A549 (cell line): Measurements from ENCODE around the gene MALAT1. TPM values are rescaled to one million over a fixed set of nuclear protein-coding genes. Genes with fewer than 3 reads are reported as not detected.
"Not testable (repeated sequence)": the region's sequence is repeated elsewhere in the genome, so short reads cannot be mapped to it uniquely, and the experiment has no call there.

Experiments
- ATAC-seq, 2 experiments: fragments of 200-7000 bp in 1 of 2; fragments of >200 bp in 1 of 2; cut with Nextera tagmentation in 1 of 2; cut with Tn5 transposase in 1 of 2; 3 replicates each; pipeline versions ENCODE4 v1.8.0 to v1.9.1; 2018 to 2020; ENCODE audit warnings: mild to moderate bottlenecking in 1 of 2, moderate library complexity in 1 of 2
- CTCF ChIA-PET: fragments of 300-600 bp; sonication (Branson Sonifier 250); formaldehyde crosslinking; extraction: SDS; loops from one replicate; lab custom pipeline; 2021; ENCODE audit warnings: antibody characterized with exemption, inconsistent platforms; lab: Yijun Ruan, JAX
- POLR2A ChIA-PET: fragments of 350-600 bp; formaldehyde crosslinking; extraction: SDS; loops from one replicate; lab custom pipeline; 2021; ENCODE audit warnings: antibody characterized with exemption, inconsistent platforms; lab: Yijun Ruan, JAX
- DNase-seq, 2 experiments: peaks; one replicate each; pipeline versions ENCODE4 v3.0.0 to v3.0.0-alpha.2; 2011 to 2016; ENCODE audit warnings: low read depth in 1 of 2, low spot score in 1 of 2
- FAIRE-seq: peaks from 2 replicates; lab custom pipeline; 2011; peaks lifted over from hg19 to GRCh38; lab: Jason Lieb, UNC
- H3K27ac ChIP-seq, 2 experiments: fragments of >200 bp; sonication (Bioruptor Twin); formaldehyde crosslinking; 3 replicates each; pipeline ENCODE4 v1.5.1; 2016 to 2017
- H3K4me1 ChIP-seq: fragments of >200 bp; sonication (Bioruptor Twin); formaldehyde crosslinking; 3 replicates; pipeline ENCODE4 v1.6.1; 2016
- H3K4me2 ChIP-seq: fragments of >200 bp; sonication (Bioruptor Twin); formaldehyde crosslinking; 3 replicates; pipeline ENCODE4 v1.6.1; 2016
- H3K4me3 ChIP-seq: fragments of >200 bp; sonication (Bioruptor Twin); formaldehyde crosslinking; 3 replicates; pipeline ENCODE4 v1.5.1; 2016
- H3K9me3 ChIP-seq: fragments of >200 bp; sonication (Bioruptor Twin); formaldehyde crosslinking; 3 replicates; pipeline ENCODE4 v1.6.1; 2016
- CBX8 ChIP-seq: fragments of 200-600 bp; sonication (generic); IDR thresholded peaks from 2 replicates; pipeline ENCODE4 v1.6.1; 2016
- CHD4 ChIP-seq: fragments of 200-600 bp; sonication (generic); IDR thresholded peaks from 2 replicates; pipeline ENCODE4 v1.6.1; 2016; ENCODE audit warnings: antibody characterized with exemption, mild to moderate bottlenecking, borderline replicate concordance
- EHMT2 ChIP-seq: fragments of 200-600 bp; sonication (generic); IDR thresholded peaks from 2 replicates; pipeline ENCODE4 v1.6.1; 2016; ENCODE audit warnings: antibody characterized with exemption, low read depth, mild to moderate bottlenecking, moderate library complexity
- EP300 ChIP-seq, 2 experiments: fragments of >200 bp; sonication (Bioruptor Twin); formaldehyde crosslinking; IDR thresholded peaks; 2 replicates in 1 of 2; 3 replicates in 1 of 2; pipeline ENCODE4 v1.6.1; 2016 to 2017
- ESRRA ChIP-seq: fragments of 150-350 bp; IDR thresholded peaks from 2 replicates; pipeline ENCODE4 v1.6.1; 2014; ENCODE audit warnings: mild to moderate bottlenecking, low read length, borderline replicate concordance
- FOSL2 ChIP-seq, 2 experiments: fragments of 450-650 bp in 1 of 2; fragments of >200 bp in 1 of 2; sonication (Bioruptor Twin) in 1 of 2; formaldehyde crosslinking; IDR thresholded peaks; 2 replicates each; pipeline versions ENCODE4 v1.5.0 to v1.6.1; 2016 to 2020; ENCODE audit warnings: mild to moderate bottlenecking in 1 of 2, moderate library complexity in 1 of 2
- FOXS1 ChIP-seq: fragments of 250-450 bp; sonication (Bioruptor Pico); IDR thresholded peaks from 2 replicates; pipeline ENCODE4 v1.5.0; 2020; ENCODE audit warnings: mild to moderate bottlenecking, moderate library complexity
- HEYL ChIP-seq: fragments of 250-450 bp; sonication (Bioruptor Pico); IDR thresholded peaks from 2 replicates; pipeline ENCODE4 v1.8.0; 2021; ENCODE audit warnings: mild to moderate bottlenecking, moderate library complexity
- HOXB13 ChIP-seq: fragments of 250-450 bp; sonication (Bioruptor Pico); IDR thresholded peaks from 2 replicates; pipeline ENCODE4 v1.5.0; 2020; ENCODE audit warnings: low read depth, mild to moderate bottlenecking, moderate library complexity
- HOXB5 ChIP-seq: fragments of 250-450 bp; sonication (Bioruptor Pico); IDR thresholded peaks from 2 replicates; pipeline ENCODE4 v1.5.0; 2020; ENCODE audit warnings: mild to moderate bottlenecking, moderate library complexity
- JUN ChIP-seq, 2 experiments: fragments of >200 bp; sonication (Bioruptor Twin); formaldehyde crosslinking; IDR thresholded peaks; 2 replicates in 1 of 2; 3 replicates in 1 of 2; pipeline ENCODE4 v1.6.1; 2016 to 2017
- KDM1A ChIP-seq: fragments of 200-600 bp; sonication (generic); IDR thresholded peaks from 2 replicates; pipeline ENCODE4 v1.6.1; 2016; ENCODE audit warnings: low read depth, mild to moderate bottlenecking
- NFE2L2 ChIP-seq: fragments of 150-350 bp; conservative IDR thresholded peaks from 2 replicates; pipeline ENCODE4 v1.6.1; 2014; ENCODE audit warnings: low read length
- NPAS2 ChIP-seq: fragments of 250-450 bp; sonication (Bioruptor Pico); IDR thresholded peaks from 2 replicates; pipeline ENCODE4 v1.8.0; 2022; ENCODE audit warnings: mild to moderate bottlenecking, moderate library complexity, borderline replicate concordance
- POLR2AphosphoS2 ChIP-seq: conservative IDR thresholded peaks from 2 replicates; pipeline ENCODE4 v1.6.1; 2012; ENCODE audit warnings: low read length, improper control_type of control experiment, inconsistent platforms
- RAD21 ChIP-seq, 2 experiments: fragments of >200 bp in 1 of 2; sonication (Bioruptor Twin) in 1 of 2; formaldehyde crosslinking in 1 of 2; IDR thresholded peaks in 1 of 2; conservative IDR thresholded peaks in 1 of 2; 2 replicates in 1 of 2; 3 replicates in 1 of 2; pipeline ENCODE4 v1.6.1; 2012 to 2018; ENCODE audit warnings: inconsistent platforms in 1 of 2
- RARB ChIP-seq: fragments of 250-450 bp; sonication (Bioruptor Pico); IDR thresholded peaks from 2 replicates; pipeline ENCODE4 v1.8.0; 2021; ENCODE audit warnings: mild to moderate bottlenecking, moderate library complexity
- SREBF2 ChIP-seq: fragments of 450-650 bp; IDR thresholded peaks from 2 replicates; pipeline ENCODE4 v1.6.1; 2014; ENCODE audit warnings: mild to moderate bottlenecking, moderate library complexity
- TFCP2L1 ChIP-seq: fragments of 250-450 bp; sonication (Bioruptor Pico); IDR thresholded peaks from 2 replicates; pipeline ENCODE4 v1.5.0; 2021; ENCODE audit warnings: mild to moderate bottlenecking
- ZNF302 ChIP-seq: fragments of 250-450 bp; sonication (Bioruptor Pico); IDR thresholded peaks from 2 replicates; pipeline ENCODE4 v1.9.0; 2021; ENCODE audit warnings: inconsistent platforms, mild to moderate bottlenecking, moderate library complexity
- ZSCAN20 ChIP-seq: fragments of 250-450 bp; sonication (Bioruptor Pico); IDR thresholded peaks from 2 replicates; pipeline ENCODE4 v1.8.0; 2022; ENCODE audit warnings: mild to moderate bottlenecking, moderate library complexity
- WGBS: methylation state at CpG from one replicate; pipeline ENCODE4 v1.1.6; 2017; ENCODE audit errors: missing lambda C conversion rate; 5-methylcytosine and 5-hydroxymethylcytosine counted together
- polyA plus RNA-seq, 4 experiments: library from polyadenylated mRNA; depleted of rRNA in 3 of 4; stranded (reverse); fragments of >200 nt; fragmentation: RNase III in 1 of 4; extraction: RNeasy Plus Mini Kit Qiagen cat#74134 plus additional on column Dnase treatment in 1 of 4; gene quantifications; 2 replicates in 3 of 4; 3 replicates in 1 of 4; pipeline ENCODE4 v1.2.3, GENCODE V29; 2011 to 2017
- TF ChIP-seq, protein P1 (sequence below): fragments of 250-450 bp; sonication (Bioruptor Pico); IDR thresholded peaks from 2 replicates; pipeline ENCODE4 v1.5.0; 2021; ENCODE audit warnings: mild to moderate bottlenecking, moderate library complexity, borderline replicate concordance
- TF ChIP-seq, protein P2 (sequence below): fragments of >200 bp; sonication (Bioruptor Twin); formaldehyde crosslinking; IDR thresholded peaks from 3 replicates; pipeline ENCODE4 v1.6.1; 2016
- TF ChIP-seq, protein P3 (sequence below): IDR thresholded peaks from 2 replicates; pipeline ENCODE4 v1.6.1; 2012; ENCODE audit warnings: low read depth, borderline replicate concordance
- TF ChIP-seq, protein P4 (sequence below): IDR thresholded peaks from 2 replicates; pipeline ENCODE4 v1.6.1; 2012
- TF ChIP-seq, protein P5 (sequence below): fragments of 200-600 bp; sonication (generic); IDR thresholded peaks from 2 replicates; pipeline ENCODE4 v1.6.1; 2016; ENCODE audit warnings: antibody characterized with exemption, mild to moderate bottlenecking, moderate library complexity

MALAT1 gene
- polyA plus RNA-seq, 2 of the 4 experiments (the other 2 are of a cell fraction) = 188 to 1,041 TPM

DNA sequence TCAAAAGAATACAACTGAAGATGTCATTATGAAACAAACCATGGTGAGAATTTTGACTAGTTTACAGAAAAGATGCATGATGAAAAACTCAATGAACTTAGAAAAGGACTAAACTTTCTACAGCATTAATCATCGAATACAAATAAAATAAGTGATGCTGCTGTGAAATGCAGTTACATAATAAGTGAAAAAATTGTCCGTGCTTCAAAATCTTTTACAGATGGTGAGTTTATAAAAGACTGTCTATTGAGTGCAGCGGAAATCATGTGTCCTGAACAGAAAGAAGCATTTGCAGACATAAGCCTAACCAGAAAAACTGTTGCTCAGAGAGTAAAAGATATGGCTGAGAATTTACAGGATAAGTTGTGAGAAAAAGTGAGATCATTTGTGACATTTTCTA is 42.4 kb upstream of the MALAT1 start:
- FAIRE-seq (no peak), ATAC-seq (no peak), DNase-seq (no peak)
- Histone ChIP-seq H3K9me3 (no peaks in the 10 kb centered on the region), H3K4me1 (peaks cover 37% of the 10 kb centered on the region), H3K27ac (no peak overlapping the region), H3K4me2 (peak overlapping the region; percentile 99), H3K4me3 (no peak overlapping the region)
- no peak for TF ChIP-seq KDM1A
- no peak for TF ChIP-seq ZSCAN20 (CRISPR knock-in tag)
- TF ChIP-seq, protein P1, sequence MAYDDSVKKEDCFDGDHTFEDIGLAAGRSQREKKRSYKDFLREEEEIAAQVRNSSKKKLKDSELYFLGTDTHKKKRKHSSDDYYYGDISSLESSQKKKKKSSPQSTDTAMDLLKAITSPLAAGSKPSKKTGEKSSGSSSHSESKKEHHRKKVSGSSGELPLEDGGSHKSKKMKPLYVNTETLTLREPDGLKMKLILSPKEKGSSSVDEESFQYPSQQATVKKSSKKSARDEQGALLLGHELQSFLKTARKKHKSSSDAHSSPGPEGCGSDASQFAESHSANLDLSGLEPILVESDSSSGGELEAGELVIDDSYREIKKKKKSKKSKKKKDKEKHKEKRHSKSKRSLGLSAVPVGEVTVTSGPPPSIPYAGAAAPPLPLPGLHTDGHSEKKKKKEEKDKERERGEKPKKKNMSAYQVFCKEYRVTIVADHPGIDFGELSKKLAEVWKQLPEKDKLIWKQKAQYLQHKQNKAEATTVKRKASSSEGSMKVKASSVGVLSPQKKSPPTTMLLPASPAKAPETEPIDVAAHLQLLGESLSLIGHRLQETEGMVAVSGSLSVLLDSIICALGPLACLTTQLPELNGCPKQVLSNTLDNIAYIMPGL (CRISPR knock-in tag) = no peak
- TF ChIP-seq, protein P2, sequence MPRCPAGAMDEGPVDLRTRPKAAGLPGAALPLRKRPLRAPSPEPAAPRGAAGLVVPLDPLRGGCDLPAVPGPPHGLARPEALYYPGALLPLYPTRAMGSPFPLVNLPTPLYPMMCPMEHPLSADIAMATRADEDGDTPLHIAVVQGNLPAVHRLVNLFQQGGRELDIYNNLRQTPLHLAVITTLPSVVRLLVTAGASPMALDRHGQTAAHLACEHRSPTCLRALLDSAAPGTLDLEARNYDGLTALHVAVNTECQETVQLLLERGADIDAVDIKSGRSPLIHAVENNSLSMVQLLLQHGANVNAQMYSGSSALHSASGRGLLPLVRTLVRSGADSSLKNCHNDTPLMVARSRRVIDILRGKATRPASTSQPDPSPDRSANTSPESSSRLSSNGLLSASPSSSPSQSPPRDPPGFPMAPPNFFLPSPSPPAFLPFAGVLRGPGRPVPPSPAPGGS = no peak
- TF ChIP-seq ZNF302 (CRISPR knock-in tag) = no peak
- TF ChIP-seq HEYL (CRISPR knock-in tag) = no peak
- no peak for TF ChIP-seq FOSL2 (IDR thresholded peaks at IDR 0.05)
- no peak for TF ChIP-seq FOSL2 (CRISPR knock-in tag; IDR thresholded peaks at IDR 0.05)
- TF ChIP-seq HOXB13 (CRISPR knock-in tag) = no peak
- no peak for TF ChIP-seq EHMT2
- TF ChIP-seq ESRRA = no peak
- no peak for TF ChIP-seq POLR2AphosphoS2
- no peak for TF ChIP-seq TFCP2L1 (CRISPR knock-in tag)
- TF ChIP-seq NFE2L2 = no peak
- no peak for TF ChIP-seq CHD4
- TF ChIP-seq CBX8 = no peak
- TF ChIP-seq, protein P3, sequence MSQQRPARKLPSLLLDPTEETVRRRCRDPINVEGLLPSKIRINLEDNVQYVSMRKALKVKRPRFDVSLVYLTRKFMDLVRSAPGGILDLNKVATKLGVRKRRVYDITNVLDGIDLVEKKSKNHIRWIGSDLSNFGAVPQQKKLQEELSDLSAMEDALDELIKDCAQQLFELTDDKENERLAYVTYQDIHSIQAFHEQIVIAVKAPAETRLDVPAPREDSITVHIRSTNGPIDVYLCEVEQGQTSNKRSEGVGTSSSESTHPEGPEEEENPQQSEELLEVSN = no peak
- TF ChIP-seq, protein P4, sequence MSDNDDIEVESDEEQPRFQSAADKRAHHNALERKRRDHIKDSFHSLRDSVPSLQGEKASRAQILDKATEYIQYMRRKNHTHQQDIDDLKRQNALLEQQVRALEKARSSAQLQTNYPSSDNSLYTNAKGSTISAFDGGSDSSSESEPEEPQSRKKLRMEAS = no peak
- TF ChIP-seq RAD21 (conservative IDR thresholded peaks at IDR 0.05 in 1 of 2, IDR thresholded peaks at IDR 0.05 in 1 of 2) = no peak
- ChIA-PET POLR2A (no interaction called here), CTCF (interaction anchor here (6.8 kb wide), 1 partner anchor 14 kb away, joined by 57 read pairs; no protein-coding TSS in a partner anchor)
- WGBS = 91% methylated on average over 3 of the region's 3 CpGs

DNA sequence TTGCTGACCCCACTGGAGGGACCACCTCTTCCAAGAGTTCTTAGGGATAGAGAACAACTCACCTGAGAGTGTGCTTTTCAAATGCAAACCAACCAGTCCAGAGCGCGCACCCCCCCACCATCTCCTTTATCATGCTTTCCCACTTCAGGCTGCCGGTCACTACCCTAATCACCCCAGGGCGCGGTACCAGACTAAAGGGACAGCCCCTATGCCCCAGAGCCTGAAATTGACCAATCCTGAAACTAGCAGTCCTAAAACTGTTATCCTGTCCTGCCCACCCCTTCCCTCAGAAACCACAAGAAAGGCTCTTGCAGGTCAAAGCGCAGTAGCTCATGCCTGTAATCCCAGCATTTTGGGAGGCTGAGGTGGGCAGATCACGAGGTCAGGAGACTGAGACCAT is 39.3 kb upstream of the MALAT1 start:
- no peak for TF ChIP-seq FOXS1 (CRISPR knock-in tag)
- no peak for TF ChIP-seq TFCP2L1 (CRISPR knock-in tag)
- TF ChIP-seq HOXB5 (CRISPR knock-in tag) = no peak
- no peak for TF ChIP-seq ESRRA
- no peak for TF ChIP-seq SREBF2
- no peak for TF ChIP-seq NPAS2 (CRISPR knock-in tag)
- no peak for TF ChIP-seq EP300 (IDR thresholded peaks at IDR 0.05)
- no peak for TF ChIP-seq ZSCAN20 (CRISPR knock-in tag)
- TF ChIP-seq RARB (CRISPR knock-in tag) = no peak
- TF ChIP-seq, protein P5, sequence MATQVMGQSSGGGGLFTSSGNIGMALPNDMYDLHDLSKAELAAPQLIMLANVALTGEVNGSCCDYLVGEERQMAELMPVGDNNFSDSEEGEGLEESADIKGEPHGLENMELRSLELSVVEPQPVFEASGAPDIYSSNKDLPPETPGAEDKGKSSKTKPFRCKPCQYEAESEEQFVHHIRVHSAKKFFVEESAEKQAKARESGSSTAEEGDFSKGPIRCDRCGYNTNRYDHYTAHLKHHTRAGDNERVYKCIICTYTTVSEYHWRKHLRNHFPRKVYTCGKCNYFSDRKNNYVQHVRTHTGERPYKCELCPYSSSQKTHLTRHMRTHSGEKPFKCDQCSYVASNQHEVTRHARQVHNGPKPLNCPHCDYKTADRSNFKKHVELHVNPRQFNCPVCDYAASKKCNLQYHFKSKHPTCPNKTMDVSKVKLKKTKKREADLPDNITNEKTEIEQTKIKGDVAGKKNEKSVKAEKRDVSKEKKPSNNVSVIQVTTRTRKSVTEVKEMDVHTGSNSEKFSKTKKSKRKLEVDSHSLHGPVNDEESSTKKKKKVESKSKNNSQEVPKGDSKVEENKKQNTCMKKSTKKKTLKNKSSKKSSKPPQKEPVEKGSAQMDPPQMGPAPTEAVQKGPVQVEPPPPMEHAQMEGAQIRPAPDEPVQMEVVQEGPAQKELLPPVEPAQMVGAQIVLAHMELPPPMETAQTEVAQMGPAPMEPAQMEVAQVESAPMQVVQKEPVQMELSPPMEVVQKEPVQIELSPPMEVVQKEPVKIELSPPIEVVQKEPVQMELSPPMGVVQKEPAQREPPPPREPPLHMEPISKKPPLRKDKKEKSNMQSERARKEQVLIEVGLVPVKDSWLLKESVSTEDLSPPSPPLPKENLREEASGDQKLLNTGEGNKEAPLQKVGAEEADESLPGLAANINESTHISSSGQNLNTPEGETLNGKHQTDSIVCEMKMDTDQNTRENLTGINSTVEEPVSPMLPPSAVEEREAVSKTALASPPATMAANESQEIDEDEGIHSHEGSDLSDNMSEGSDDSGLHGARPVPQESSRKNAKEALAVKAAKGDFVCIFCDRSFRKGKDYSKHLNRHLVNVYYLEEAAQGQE = no peak
- TF ChIP-seq JUN (IDR thresholded peaks at IDR 0.05) = no peak
- no peak for TF ChIP-seq HOXB13 (CRISPR knock-in tag)
- TF ChIP-seq HEYL (CRISPR knock-in tag) = no peak

DNA sequence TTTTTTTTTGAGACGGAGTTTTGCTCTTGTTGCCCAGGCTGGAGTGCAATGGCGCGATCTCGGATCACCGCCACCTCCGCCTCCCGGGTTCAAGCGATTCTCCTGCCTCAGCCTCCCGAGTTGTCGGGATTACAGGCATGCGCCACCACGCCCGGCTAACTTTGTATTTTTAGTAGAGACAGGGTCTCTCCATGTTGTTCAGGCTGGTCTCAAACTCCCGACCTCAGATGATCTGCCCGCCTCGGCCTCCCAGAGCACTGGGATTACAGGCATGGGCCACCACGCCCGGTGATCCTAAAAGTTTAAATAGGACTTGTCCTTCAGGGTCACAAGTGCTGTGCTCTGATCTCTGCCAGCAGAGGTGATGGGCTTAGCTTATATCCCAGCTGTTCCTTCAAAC is 33.4 kb upstream of the MALAT1 start:
- Histone ChIP-seq H3K27ac (0 out of 6 replicates have a peak overlapping the region, but pooled peaks of 1 of the 2 experiments have one; percentile 15), H3K4me1 (peaks cover 23% of the 10 kb centered on the region)
- FAIRE-seq, H3K4me3 ChIP-seq, H3K4me2 ChIP-seq, H3K9me3 ChIP-seq, DNase-seq: not testable (repeated sequence)
- 93% methylated on average over 18 of the region's 18 CpGs for WGBS
- POLR2A ChIA-PET = interaction anchor here (0.6 to 1.0 kb wide), 2 partner anchors 32 to 43 kb away, joined by 3 to 4 read pairs; no protein-coding TSS in a partner anchor
- CTCF ChIA-PET = interaction anchor here (0.5 to 25.6 kb wide), 8 partner anchors 10 to 779 kb away, joined by 3 to 947 read pairs (median 4); partner anchors contain the start of gene MALAT1
- 0 out of 6 replicates have a peak, but pooled peaks of 1 of the 2 experiments have one; percentile 8 for ATAC-seq

More for the DNA sequence above, 39.3 kb upstream of the MALAT1 start:
- Histone ChIP-seq H3K27ac (no peak overlapping the region), H3K4me3 (no peak overlapping the region), H3K9me3 (no peaks in the 10 kb centered on the region), H3K4me2 (no peak overlapping the region), H3K4me1 (peaks cover 14% of the 10 kb centered on the region)
- WGBS = 93% methylated on average over 7 of the region's 7 CpGs
- no peak for ATAC-seq
- CTCF ChIA-PET = interaction anchor here (1.1 to 25.6 kb wide), 7 partner anchors 11 to 89 kb away, joined by 3 to 947 read pairs (median 5); partner anchors contain the start of gene MALAT1
- DNase-seq = no peak
- FAIRE-seq = no peak
- POLR2A ChIA-PET = no interaction called here
